ACC112 (cell line): ENCODE results near the gene FRYL.

Experiments
- H2AFZ ChIP-seq: fragments of 200-600 bp; sonication (generic); one replicate; pipeline ENCODE4 v1.6.0; 2017; ENCODE audit warnings: antibody characterized with exemption, low read length; ENCODE audit not compliant: unreplicated experiment
- H3K27ac ChIP-seq: fragments of 200-600 bp; sonication (generic); 2 replicates; pipeline ENCODE4 v1.5.1; 2014; ENCODE audit warnings: low read depth, mild to moderate bottlenecking, antibody characterized with exemption, low read length, moderate library complexity
- H3K27me3 ChIP-seq: fragments of 200-600 bp; sonication (generic); 2 replicates; pipeline ENCODE4 v1.6.1; 2014; ENCODE audit warnings: mild to moderate bottlenecking, antibody characterized with exemption, low read length, moderate library complexity, mixed read lengths; ENCODE audit not compliant: insufficient read depth
- H3K36me3 ChIP-seq: fragments of 200-600 bp; sonication (generic); 2 replicates; pipeline ENCODE4 v1.6.1; 2016; ENCODE audit warnings: mild to moderate bottlenecking, antibody characterized with exemption, low read length, moderate library complexity, mixed read lengths; ENCODE audit not compliant: insufficient read depth
- H3K4me1 ChIP-seq: fragments of 200-600 bp; sonication (generic); one replicate; pipeline ENCODE4 v1.6.1; 2016; ENCODE audit warnings: low read length, mixed read lengths; ENCODE audit not compliant: insufficient read depth, unreplicated experiment, control insufficient read depth
- H3K4me3 ChIP-seq: fragments of 200-600 bp; sonication (generic); 2 replicates; pipeline ENCODE4 v1.5.1; 2014; ENCODE audit warnings: mild to moderate bottlenecking, low read depth, low read length
- H3K79me2 ChIP-seq: fragments of 200-600 bp; sonication (generic); one replicate; pipeline ENCODE4 v1.6.0; 2016; ENCODE audit warnings: low read length; ENCODE audit not compliant: control insufficient read depth, unreplicated experiment, insufficient read depth

The FRYL gene

DNA sequence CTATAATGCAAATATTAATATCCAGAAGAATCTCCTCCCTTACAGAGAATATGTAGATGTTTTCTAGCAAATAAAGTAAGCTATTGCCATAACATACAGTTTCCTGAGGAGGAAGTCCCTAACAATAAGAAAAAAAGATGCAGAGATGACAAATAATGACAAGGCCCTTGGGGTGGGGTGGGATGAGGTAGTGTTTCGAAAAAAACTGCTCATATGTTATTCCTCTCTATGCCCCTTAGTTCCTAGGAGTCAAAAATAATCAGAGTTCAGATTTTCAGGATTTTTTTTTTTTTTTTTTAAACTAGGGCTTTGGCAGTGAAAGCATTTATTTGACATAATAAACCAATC, 191.0 kb downstream of the FRYL start:
- H3K79me2 ChIP-seq, result no peaks in the 10 kb centered on the region
- H3K27me3 ChIP-seq, result no peaks in the 10 kb centered on the region
- no peaks in the 10 kb centered on the region for H3K4me1 ChIP-seq
- no peak overlapping the region for H3K4me3 ChIP-seq
- H3K36me3 ChIP-seq, result peaks cover 15% of the 10 kb centered on the region; the same call in 1 of the 2 replicates
- no peak overlapping the region for H2AFZ ChIP-seq
- no peak overlapping the region for H3K27ac ChIP-seq

DNA sequence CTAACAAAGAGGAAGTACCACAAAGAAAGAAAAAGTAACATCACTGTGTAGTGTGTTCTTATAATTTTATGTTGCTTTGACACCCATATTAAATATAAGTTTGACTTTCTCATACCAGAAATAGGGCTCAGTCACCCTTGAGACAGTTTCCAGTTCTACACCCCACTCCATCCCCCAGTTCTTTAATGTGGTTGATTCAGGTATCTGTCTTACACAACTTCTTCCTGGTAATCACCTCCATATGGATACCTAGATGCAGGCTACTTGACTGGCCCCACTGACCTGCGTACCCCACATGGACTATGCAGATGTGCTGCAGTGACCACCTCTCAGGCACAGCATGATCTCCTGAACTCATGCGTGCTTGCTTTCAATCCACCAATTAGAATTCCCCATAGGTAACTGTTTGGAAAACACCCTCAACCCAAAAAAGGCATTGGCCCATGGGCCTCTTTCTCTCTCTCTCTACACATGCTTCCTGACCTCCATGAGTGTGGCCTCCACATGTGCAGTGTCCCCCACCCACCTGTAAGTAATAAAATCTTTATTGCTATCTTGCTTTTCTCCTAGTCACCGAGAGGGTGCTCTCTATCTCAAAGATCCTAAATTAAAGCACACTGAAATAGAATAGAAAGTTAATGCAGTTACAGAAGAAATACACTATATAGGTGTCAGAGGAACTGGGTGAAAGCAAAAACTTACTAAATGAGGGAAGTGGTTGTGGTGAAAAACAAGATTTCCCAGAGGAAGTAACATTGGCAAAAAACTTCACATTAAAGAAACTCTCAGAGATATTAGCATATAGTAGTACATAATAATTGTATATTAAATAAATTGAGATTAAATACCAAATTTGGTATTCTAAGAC, 191.6 kb downstream of the FRYL start:
- no peak overlapping the region for H2AFZ ChIP-seq
- no peak overlapping the region for H3K27ac ChIP-seq
- no peaks in the 10 kb centered on the region for H3K79me2 ChIP-seq
- H3K4me3 ChIP-seq, result no peak overlapping the region
- no peaks in the 10 kb centered on the region for H3K27me3 ChIP-seq
- H3K36me3 ChIP-seq, result peaks cover 15% of the 10 kb centered on the region; the same call in 1 of the 2 replicates
- no peaks in the 10 kb centered on the region for H3K4me1 ChIP-seq

DNA sequence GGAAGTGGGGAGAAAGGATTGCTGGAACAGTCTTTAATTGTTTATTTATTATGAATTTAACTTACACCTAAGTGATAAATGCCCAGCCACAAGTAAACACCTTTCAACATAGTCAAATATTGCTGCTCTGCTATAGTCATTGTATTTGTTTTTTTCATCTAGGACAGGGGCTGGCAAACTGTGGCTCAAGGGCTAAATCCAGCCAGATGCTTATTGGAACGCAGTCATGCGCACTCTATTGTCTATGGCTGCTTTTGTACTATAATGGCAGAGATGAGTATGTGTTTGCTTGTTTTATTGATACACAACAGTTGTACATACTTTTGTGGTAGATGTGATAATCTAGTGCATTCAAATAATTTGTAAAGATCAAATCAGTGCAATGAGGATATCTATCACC, 194.7 kb downstream of the FRYL start:
- no peaks in the 10 kb centered on the region for H3K27me3 ChIP-seq
- H3K4me3 ChIP-seq, result no peak overlapping the region
- H3K4me1 ChIP-seq, result no peaks in the 10 kb centered on the region
- H2AFZ ChIP-seq, result no peak overlapping the region
- no peak overlapping the region for H3K27ac ChIP-seq
- peaks cover 20% of the 10 kb centered on the region for H3K36me3 ChIP-seq
- H3K79me2 ChIP-seq, result no peaks in the 10 kb centered on the region

DNA sequence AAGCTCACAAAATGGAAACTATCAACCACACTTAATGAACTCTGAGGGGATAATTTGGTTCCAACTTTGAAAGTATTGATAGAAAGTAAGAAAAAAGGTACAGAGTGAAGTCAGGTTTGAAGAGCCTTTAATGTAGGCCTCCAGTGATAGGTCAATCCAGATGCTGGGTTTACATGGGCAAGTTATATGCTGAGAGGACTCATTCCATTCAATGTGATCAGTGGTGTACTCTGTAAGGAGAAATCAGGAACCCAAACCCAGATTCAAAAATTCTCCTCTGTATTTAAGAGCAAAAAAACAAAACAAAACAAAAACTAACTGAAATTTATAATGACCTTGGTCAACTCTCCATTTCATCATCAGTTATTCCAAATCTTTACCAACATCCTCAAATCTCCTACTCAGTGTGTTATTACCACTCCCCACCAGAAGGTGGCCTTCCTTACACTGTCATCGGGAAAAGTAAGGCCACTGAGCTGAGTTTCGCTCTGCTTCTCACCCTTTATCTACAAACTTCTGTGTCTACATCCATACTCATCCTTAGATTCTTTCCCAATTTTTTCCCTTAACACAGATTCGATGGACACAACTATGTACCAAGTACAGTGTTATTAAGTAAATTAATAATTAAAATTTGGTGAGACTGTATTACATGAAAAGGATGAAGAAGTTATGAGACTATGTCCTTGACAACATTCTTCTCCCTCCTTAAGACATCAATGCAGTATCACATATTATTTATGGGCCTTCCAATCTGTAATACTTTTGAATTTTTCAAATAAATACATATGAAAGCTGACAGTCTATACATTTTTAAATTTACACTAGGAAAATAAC, 201.7 kb downstream of the FRYL start:
- Histone ChIP-seq H2AFZ (no peak overlapping the region), H3K27me3 (no peaks in the 10 kb centered on the region), H3K79me2 (no peaks in the 10 kb centered on the region), H3K36me3 (peaks cover 11% of the 10 kb centered on the region), H3K4me3 (no peak overlapping the region), H3K27ac (no peak overlapping the region), H3K4me1 (no peaks in the 10 kb centered on the region)

DNA sequence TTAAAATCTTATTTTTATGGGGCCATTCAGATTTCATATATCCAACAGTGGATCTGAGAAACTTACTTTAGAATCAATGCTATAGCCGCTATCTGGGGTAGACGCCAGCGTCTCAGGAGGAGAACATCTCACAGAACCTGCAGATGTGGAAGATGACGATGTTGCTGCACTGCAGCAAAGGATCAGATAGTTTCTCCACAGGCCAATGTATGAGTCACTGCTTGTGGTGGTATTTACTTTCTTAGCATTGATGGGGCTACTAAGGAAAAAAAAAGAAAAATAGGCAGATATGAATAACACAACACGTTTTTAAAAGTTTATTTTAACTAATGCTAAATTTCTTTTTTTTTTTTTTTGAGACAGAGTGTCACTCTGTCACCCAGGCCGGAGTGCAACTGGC, 204.1 kb downstream of the FRYL start:
- Histone ChIP-seq H3K4me3 (no peak overlapping the region), H3K4me1 (peaks cover 9% of the 10 kb centered on the region), H2AFZ (no peak overlapping the region), H3K36me3 (peaks cover 8% of the 10 kb centered on the region), H3K79me2 (no peaks in the 10 kb centered on the region), H3K27ac (no peak overlapping the region), H3K27me3 (no peaks in the 10 kb centered on the region)

DNA sequence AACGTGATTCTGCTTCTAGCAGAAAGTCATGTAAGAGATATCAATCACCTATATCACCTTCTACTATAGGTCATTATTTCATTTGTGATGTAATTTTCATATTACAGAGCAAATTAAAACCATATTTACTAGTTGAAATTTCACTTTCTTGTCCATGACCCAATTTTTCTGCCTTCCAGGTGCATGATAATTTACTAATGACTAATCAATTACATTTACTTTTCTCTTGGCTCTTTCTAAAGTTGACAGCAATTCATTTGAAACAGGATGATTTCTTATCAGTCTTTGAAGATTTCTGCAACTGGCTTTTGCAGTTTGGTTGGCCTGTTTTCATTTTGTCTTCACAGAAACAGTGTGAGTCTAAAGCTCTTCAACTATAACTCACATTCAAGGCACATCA, 208.6 kb downstream of the FRYL start:
- H3K36me3 ChIP-seq, result peaks cover 18% of the 10 kb centered on the region
- H3K4me3 ChIP-seq, result no peak overlapping the region
- no peaks in the 10 kb centered on the region for H3K79me2 ChIP-seq
- no peak overlapping the region for H2AFZ ChIP-seq
- peak overlapping the region; percentile 21 for H3K27ac ChIP-seq
- H3K27me3 ChIP-seq, result no peaks in the 10 kb centered on the region
- H3K4me1 ChIP-seq, result peaks cover 15% of the 10 kb centered on the region

DNA sequence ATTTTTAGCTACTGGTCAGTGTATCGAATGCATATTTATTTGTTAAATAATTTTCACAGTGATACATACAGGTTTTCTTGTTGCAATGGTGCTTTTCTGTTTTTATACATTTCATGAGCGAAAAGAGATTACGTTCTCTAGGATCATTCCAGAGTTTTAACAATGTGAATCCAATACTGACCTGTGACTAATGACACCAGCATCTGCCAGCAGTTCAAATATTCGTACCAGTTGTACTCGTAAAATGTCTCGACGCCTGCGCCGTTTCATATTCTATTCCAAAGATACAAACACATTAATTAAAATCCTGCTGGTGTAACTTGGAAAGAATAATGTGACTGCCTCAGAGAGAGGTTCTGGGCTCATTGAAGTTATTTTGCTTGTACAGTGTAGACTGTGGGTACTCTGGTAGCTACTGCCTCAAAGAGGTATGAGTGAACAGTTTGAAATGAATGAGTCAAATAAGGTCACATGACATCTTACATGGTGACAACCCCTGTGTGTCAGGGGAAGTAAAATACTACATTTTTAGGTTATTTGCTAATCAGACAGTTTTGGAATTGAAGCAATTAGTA, 209.3 kb downstream of the FRYL start:
- H3K4me1 ChIP-seq, result peaks cover 15% of the 10 kb centered on the region
- no peak overlapping the region for H2AFZ ChIP-seq
- H3K27me3 ChIP-seq, result no peaks in the 10 kb centered on the region
- H3K36me3 ChIP-seq, result peaks cover 18% of the 10 kb centered on the region
- H3K27ac ChIP-seq, result peak overlapping the region; percentile 21
- H3K79me2 ChIP-seq, result no peaks in the 10 kb centered on the region
- no peak overlapping the region for H3K4me3 ChIP-seq

DNA sequence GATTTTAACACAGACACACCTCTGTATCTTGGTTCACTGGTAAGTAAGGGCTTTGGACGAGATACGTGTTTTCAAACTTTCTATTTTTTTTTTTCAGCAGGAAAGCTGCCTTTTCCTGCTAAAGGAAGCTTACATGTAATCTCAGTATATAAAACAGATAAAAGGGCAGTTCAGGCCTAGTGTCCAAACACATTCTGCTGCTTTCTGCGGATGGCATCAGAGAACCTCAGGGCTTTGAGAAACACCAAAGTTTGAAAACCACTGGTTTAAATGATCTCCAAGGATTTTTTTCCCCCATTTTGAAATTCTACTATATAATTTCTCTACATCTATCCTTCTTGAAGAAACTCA, 214.1 kb downstream of the FRYL start:
- Histone ChIP-seq H3K4me3 (no peak overlapping the region), H3K27me3 (no peaks in the 10 kb centered on the region), H3K4me1 (peaks cover 7% of the 10 kb centered on the region), H3K36me3 (peaks cover 16% of the 10 kb centered on the region), H3K79me2 (no peaks in the 10 kb centered on the region), H2AFZ (no peak overlapping the region), H3K27ac (no peak overlapping the region)

DNA sequence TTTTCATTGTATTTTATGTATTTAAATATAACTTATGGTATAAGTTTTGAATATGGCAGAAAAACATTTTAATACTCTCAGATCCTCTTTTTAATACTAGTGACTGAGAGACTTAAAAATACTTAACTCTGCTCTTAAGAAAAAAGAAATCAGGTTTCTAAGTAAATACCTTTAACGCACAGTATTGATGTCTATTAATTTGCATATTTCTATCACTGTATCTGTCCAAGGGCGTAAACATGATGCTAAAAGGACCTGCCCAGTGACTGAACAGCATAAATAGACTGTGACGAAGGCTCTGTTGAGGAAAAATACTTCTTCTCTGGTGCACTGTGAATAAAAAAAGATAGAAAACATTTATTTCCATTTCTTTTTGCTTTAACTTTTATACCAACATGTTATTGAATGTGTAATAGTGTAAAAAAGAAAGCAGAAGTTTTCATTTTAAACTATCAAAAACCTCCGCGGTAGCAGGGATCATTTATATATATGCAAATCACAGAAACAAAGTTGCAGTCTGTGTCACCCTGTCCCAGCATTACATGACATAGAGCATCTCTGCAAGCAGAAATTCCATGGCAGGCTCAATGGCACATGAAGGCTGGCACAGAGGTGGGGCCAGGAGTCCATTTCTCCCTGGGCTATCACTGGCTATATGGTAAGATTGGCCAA, 214.6 kb downstream of the FRYL start:
- Histone ChIP-seq H2AFZ (no peak overlapping the region), H3K36me3 (peaks cover 13% of the 10 kb centered on the region), H3K4me1 (peaks cover 2% of the 10 kb centered on the region), H3K4me3 (no peak overlapping the region), H3K79me2 (no peaks in the 10 kb centered on the region), H3K27me3 (no peaks in the 10 kb centered on the region), H3K27ac (no peak overlapping the region)

DNA sequence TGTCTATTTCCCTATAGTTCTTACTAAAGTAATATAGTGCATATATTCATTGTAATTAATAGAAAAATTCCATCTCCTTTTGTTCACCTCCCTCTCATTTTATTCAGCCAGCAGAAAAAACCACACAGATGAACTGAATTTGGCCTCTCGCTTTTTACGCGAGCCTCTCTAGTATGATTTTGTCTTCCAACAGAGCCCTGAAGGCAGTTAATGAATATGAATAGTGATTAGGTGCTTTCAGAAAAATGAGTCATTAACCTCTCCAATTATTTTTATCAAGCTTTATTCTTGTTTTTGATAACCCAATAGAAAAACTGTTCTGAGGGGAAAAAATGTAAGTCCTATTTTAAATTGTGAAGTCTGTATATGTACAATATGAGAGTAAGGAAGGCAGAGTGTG, 215.9 kb downstream of the FRYL start:
- no peaks in the 10 kb centered on the region for H3K27me3 ChIP-seq
- H3K4me1 ChIP-seq, result no peaks in the 10 kb centered on the region
- no peaks in the 10 kb centered on the region for H3K79me2 ChIP-seq
- no peak overlapping the region for H2AFZ ChIP-seq
- H3K4me3 ChIP-seq, result no peak overlapping the region
- H3K36me3 ChIP-seq, result peaks cover 7% of the 10 kb centered on the region
- H3K27ac ChIP-seq, result no peak overlapping the region
